H9 (cell line): ENCODE results near the gene NUDT14. TPM values are rescaled to one million over a fixed set of nuclear protein-coding genes. Genes with fewer than 3 reads are reported as not detected.
A peak's percentile ranks its signal among the peaks of the same experiment; 100 is the strongest.

Experiments used
- DNase-seq: peaks from one replicate; pipeline ENCODE4 v3.0.0-alpha.2; 2017
- H2AFZ ChIP-seq: one replicate; pipeline ENCODE4 v1.6.1; 2013; ENCODE audit warnings: mild to moderate bottlenecking, low read length, control low read depth, moderate library complexity
- H2AK5ac ChIP-seq: 2 replicates; pipeline ENCODE4 v1.6.1; 2013; ENCODE audit warnings: low read length, control low read depth, mixed read lengths; ENCODE audit not compliant: insufficient read length
- H2BK120ac ChIP-seq: one replicate; pipeline ENCODE4 v1.6.1; 2013; ENCODE audit warnings: low read depth, mild to moderate bottlenecking, low read length, control low read depth, inconsistent platforms; ENCODE audit not compliant: poor library complexity, severe bottlenecking
- H2BK12ac ChIP-seq: 2 replicates; pipeline ENCODE4 v1.6.1; 2013; ENCODE audit warnings: low read length, control low read depth, mixed read lengths, low read depth; ENCODE audit not compliant: insufficient read length
- H2BK15ac ChIP-seq: 2 replicates; pipeline ENCODE4 v1.6.1; 2013; ENCODE audit warnings: low read depth, low read length, control low read depth
- H2BK20ac ChIP-seq: one replicate; pipeline ENCODE4 v1.6.1; 2013; ENCODE audit warnings: low read depth, mild to moderate bottlenecking, low read length, control low read depth, inconsistent platforms; ENCODE audit not compliant: poor library complexity, severe bottlenecking
- H2BK5ac ChIP-seq: 2 replicates; pipeline ENCODE4 v1.6.1; 2013; ENCODE audit warnings: low read length, control low read depth, mixed read lengths; ENCODE audit not compliant: insufficient read length
- H3K14ac ChIP-seq: 2 replicates; pipeline ENCODE4 v1.6.1; 2013; ENCODE audit warnings: low read length, control low read depth; ENCODE audit not compliant: insufficient read depth
- H3K18ac ChIP-seq: 2 replicates; pipeline ENCODE4 v1.6.1; 2013; ENCODE audit warnings: low read depth, mild to moderate bottlenecking, mixed read lengths, low read length, control low read depth; ENCODE audit not compliant: insufficient read length
- H3K23ac ChIP-seq: 2 replicates; pipeline ENCODE4 v1.6.1; 2013; ENCODE audit warnings: low read length, control low read depth, mixed read lengths, low read depth; ENCODE audit not compliant: insufficient read length
- H3K23me2 ChIP-seq: 2 replicates; pipeline ENCODE4 v1.6.1; 2013; ENCODE audit warnings: low read depth, mild to moderate bottlenecking, mixed read lengths, low read length, control low read depth; ENCODE audit not compliant: insufficient read length, poor library complexity, severe bottlenecking
- H3K27ac ChIP-seq: 2 replicates; pipeline ENCODE4 v1.5.1; 2013; ENCODE audit warnings: low read length, control low read depth, mixed read lengths, low read depth; ENCODE audit not compliant: insufficient read length
- H3K27me3 ChIP-seq: 2 replicates; pipeline ENCODE4 v1.6.1; 2013; ENCODE audit warnings: low read length, control low read depth, inconsistent platforms; ENCODE audit not compliant: insufficient read depth
- H3K4ac ChIP-seq: 2 replicates; pipeline ENCODE4 v1.6.1; 2013; ENCODE audit warnings: low read depth, mild to moderate bottlenecking, control low read depth, inconsistent platforms, low read length, moderate library complexity
- H3K4me1 ChIP-seq: 2 replicates; pipeline ENCODE4 v1.6.1; 2013; ENCODE audit warnings: low read length, control low read depth, inconsistent platforms; ENCODE audit not compliant: insufficient read depth
- H3K4me2 ChIP-seq: 2 replicates; pipeline ENCODE4 v1.6.1; 2013; ENCODE audit warnings: low read length, control low read depth, mixed read lengths; ENCODE audit not compliant: insufficient read length, insufficient read depth
- H3K56ac ChIP-seq: 2 replicates; pipeline ENCODE4 v1.6.1; 2013; ENCODE audit warnings: low read depth, mild to moderate bottlenecking, mixed read lengths, low read length, control low read depth; ENCODE audit not compliant: insufficient read length
- H3K79me1 ChIP-seq: 2 replicates; pipeline ENCODE4 v1.6.1; 2013; ENCODE audit warnings: low read depth, mild to moderate bottlenecking, moderate library complexity, low read length, control low read depth, inconsistent platforms; ENCODE audit not compliant: insufficient read depth, poor library complexity, severe bottlenecking
- H3K79me2 ChIP-seq: 2 replicates; pipeline ENCODE4 v1.6.1; 2013; ENCODE audit warnings: low read length, control low read depth, inconsistent platforms; ENCODE audit not compliant: insufficient read depth
- H3K9ac ChIP-seq: 2 replicates; pipeline ENCODE4 v1.6.1; 2013; ENCODE audit warnings: low read length, control low read depth, mixed read lengths; ENCODE audit not compliant: insufficient read length; ENCODE audit errors: extremely low read depth
- H3K9me3 ChIP-seq: one replicate; pipeline ENCODE4 v1.6.1; 2013; ENCODE audit warnings: low read depth, low read length, inconsistent platforms; ENCODE audit not compliant: control insufficient read depth
- H3T11ph ChIP-seq: one replicate; pipeline ENCODE4 v1.6.1; 2013; ENCODE audit warnings: mild to moderate bottlenecking, low read length, control low read depth, inconsistent platforms
- H4K20me1 ChIP-seq: one replicate; pipeline ENCODE4 v1.6.1; 2013; ENCODE audit not compliant: control insufficient read depth, insufficient read length, insufficient read depth
- H4K5ac ChIP-seq: 2 replicates; pipeline ENCODE4 v1.6.1; 2013; ENCODE audit warnings: low read depth, mild to moderate bottlenecking, mixed read lengths, low read length, control low read depth; ENCODE audit not compliant: insufficient read length
- H4K8ac ChIP-seq: replicated peaks from 2 replicates; pipeline ENCODE4 v1.6.1; 2013; ENCODE audit warnings: low read length, control low read depth, mixed read lengths, low read depth; ENCODE audit not compliant: insufficient read length
- H4K91ac ChIP-seq: 2 replicates; pipeline ENCODE4 v1.6.1; 2013; ENCODE audit warnings: low read depth, mild to moderate bottlenecking, moderate library complexity, mixed read lengths, low read length, control low read depth; ENCODE audit not compliant: insufficient read length
- H3K27ac Mint-ChIP-seq, 3 experiments: 2 replicates in 2 of 3; 3 replicates in 1 of 3; pipeline ENCODE4 v1.8.0; 2020 to 2021; ENCODE audit warnings: mixed read lengths in 3 of 3, mild to moderate bottlenecking in 1 of 3, moderate library complexity in 1 of 3
- H3K27me3 Mint-ChIP-seq: 2 replicates; pipeline ENCODE4 v1.8.0; 2021; ENCODE audit warnings: low read depth, mild to moderate bottlenecking, moderate library complexity, mixed read lengths
- H3K36me3 Mint-ChIP-seq, 3 experiments: 2 replicates in 2 of 3; 3 replicates in 1 of 3; pipeline ENCODE4 v1.8.0; 2020 to 2021; ENCODE audit warnings: low read depth in 3 of 3, mixed read lengths in 3 of 3; ENCODE audit not compliant: insufficient read depth in 1 of 3
- H3K4me1 Mint-ChIP-seq, 2 experiments: 2 replicates each; pipeline ENCODE4 v1.8.0; 2020; ENCODE audit warnings: mixed read lengths in 2 of 2
- H3K4me3 Mint-ChIP-seq, 2 experiments: 2 replicates in 1 of 2; 3 replicates in 1 of 2; pipeline ENCODE4 v1.8.0; 2020 to 2021; ENCODE audit warnings: mild to moderate bottlenecking in 2 of 2, mixed read lengths in 2 of 2, moderate library complexity in 1 of 2
- H3K9me3 Mint-ChIP-seq, 2 experiments: 2 replicates in 1 of 2; 3 replicates in 1 of 2; pipeline ENCODE4 v1.8.0; 2020; ENCODE audit warnings: mild to moderate bottlenecking in 2 of 2, mixed read lengths in 2 of 2, moderate library complexity in 1 of 2
- CTCF ChIP-seq: fragments of 200-600 bp; sonication (generic); conservative IDR thresholded peaks from 3 replicates; pipeline ENCODE4 v1.8.0; 2021; ENCODE audit warnings: antibody characterized with exemption, mild to moderate bottlenecking
- WGBS: extraction: QIAGEN DNeasy Blood & Tissue Kit; methylation state at CpG from one replicate; pipeline ENCODE4 v1.1.7; 2013; ENCODE audit warnings: missing lambda C conversion rate, low lambda C conversion rate, mixed read lengths; ENCODE audit not compliant: insufficient read length; ENCODE audit errors: extremely low coverage; 5-methylcytosine and 5-hydroxymethylcytosine counted together
- total RNA-seq: library from RNA; stranded (reverse); gene quantifications from 2 replicates; pipeline ENCODE4 v1.2.1, GENCODE V29; 2021

NUDT14 gene
- total RNA-seq, 1 experiment from 2014 or later, result 41.1 TPM

GRCh38 chr14:105165761-105166485 is 15.2 kb downstream of the NUDT14 start:
- TF ChIP-seq CTCF, result no peak
- no peaks in the 10 kb centered on the region for H3K36me3 Mint-ChIP-seq
- Histone ChIP-seq H3K23me2 (peaks cover 3% of the 10 kb centered on the region), H4K8ac (no peak overlapping the region), H2BK12ac (no peak overlapping the region), H3K79me1 (no peaks in the 10 kb centered on the region), H3K18ac (no peak overlapping the region), H3K9ac (no peak overlapping the region), H3K27ac (no peak overlapping the region), H3K27me3 (peaks cover 7% of the 10 kb centered on the region; the same call in 1 of the 2 replicates), H3K4ac (no peak overlapping the region), H4K5ac (no peak overlapping the region), H2BK120ac (no peak overlapping the region), H2BK20ac (no peak overlapping the region), H2AK5ac (no peak overlapping the region), H3K56ac (no peak overlapping the region), H2AFZ (no peak overlapping the region), H3K4me1 (no peaks in the 10 kb centered on the region), H4K91ac (no peak overlapping the region), H3T11ph (no peak overlapping the region), H3K14ac (no peak overlapping the region), H3K79me2 (no peaks in the 10 kb centered on the region), H2BK5ac (no peak overlapping the region), H4K20me1 (no peaks in the 10 kb centered on the region), H3K9me3 (no peaks in the 10 kb centered on the region), H3K23ac (no peak overlapping the region), H3K4me2 (no peak overlapping the region), H2BK15ac (no peak overlapping the region)
- H3K9me3 Mint-ChIP-seq, result no peaks in the 10 kb centered on the region
- WGBS, result no CpG with 5 or more reads among the region's 32 CpGs
- H3K27me3 Mint-ChIP-seq, result peaks cover 26% of the 10 kb centered on the region
- H3K4me1 Mint-ChIP-seq, result peaks cover 14 to 24% of the 10 kb centered on the region in 2 experiments
- H3K4me3 Mint-ChIP-seq, result no peak overlapping the region
- peak overlapping the region in 1 of 3 experiments; percentile 35; a peak in 1 of 7 replicates for H3K27ac Mint-ChIP-seq
- no peak for DNase-seq
